T-helper 2 cell treated with Interferon-gamma antibody and Interleukin-4, amounts not matched to agents 5 μg/mL and 100 μg/mL, for 36 hours (primary cell): Measurements from ENCODE around the gene ANKRD22.
A peak's percentile ranks its signal among the peaks of the same experiment; 100 is the strongest.

Source experiments
- DNase-seq: peaks from one replicate; pipeline ENCODE4 v3.0.0; 2021; ENCODE audit warnings: low spot score
- H3K27ac Mint-ChIP-seq: one replicate; pipeline ENCODE4 v1.8.0; 2021; ENCODE audit warnings: mild to moderate bottlenecking, mixed read lengths
- H3K27me3 Mint-ChIP-seq: one replicate; pipeline ENCODE4 v1.8.0; 2021; ENCODE audit warnings: low read depth, mixed read lengths
- H3K36me3 Mint-ChIP-seq: one replicate; pipeline ENCODE4 v1.8.0; 2021; ENCODE audit warnings: low read depth, mixed read lengths
- H3K4me1 Mint-ChIP-seq: one replicate; pipeline ENCODE4 v1.8.0; 2021; ENCODE audit warnings: low read depth, mixed read lengths
- H3K4me3 Mint-ChIP-seq: one replicate; pipeline ENCODE4 v1.8.0; 2022; ENCODE audit warnings: mild to moderate bottlenecking, moderate library complexity, mixed read lengths
- H3K9me3 Mint-ChIP-seq: one replicate; pipeline ENCODE4 v1.8.0; 2021; ENCODE audit warnings: mixed read lengths

The ANKRD22 gene

GRCh38 chr10:88851706-88852105 lies at the start of gene ANKRD22:
TSS of gene ANKRD22 (minus strand) at chr10:88851844. CDS start at chr10:88851607, 237 bp downstream.
- DNase-seq, result no peak
- H3K4me3 Mint-ChIP-seq, result no peak within 1 kb of the TSS
- H3K4me1 Mint-ChIP-seq, result peaks cover 12% of the 10 kb centered on the region
- no peaks in the 10 kb centered on the region for H3K36me3 Mint-ChIP-seq
- H3K9me3 Mint-ChIP-seq, result no peaks in the 10 kb centered on the region
- H3K27ac Mint-ChIP-seq, result no peak within 1 kb of the TSS
- H3K27me3 Mint-ChIP-seq, result peaks cover 2% of the 10 kb centered on the region

- no peak for DNase-seq
- H3K4me1 Mint-ChIP-seq, result peaks cover 56% of the 10 kb centered on the region
- no peaks in the 10 kb centered on the region for H3K27me3 Mint-ChIP-seq
- no peak overlapping the region for H3K4me3 Mint-ChIP-seq
- H3K27ac Mint-ChIP-seq, result peak overlapping the region; percentile 23
- peaks cover 58% of the 10 kb centered on the region for H3K36me3 Mint-ChIP-seq
- no peaks in the 10 kb centered on the region for H3K9me3 Mint-ChIP-seq
Measured at GRCh38 chr10:88899886-88900285, 48.2 kb upstream of the ANKRD22 start.

GRCh38 chr10:88898727-88899126 lies 47.1 kb upstream of the ANKRD22 start:
- Mint-ChIP-seq H3K27me3 (no peaks in the 10 kb centered on the region), H3K27ac (no peak overlapping the region), H3K36me3 (peaks cover 58% of the 10 kb centered on the region), H3K9me3 (no peaks in the 10 kb centered on the region), H3K4me3 (no peak overlapping the region), H3K4me1 (peaks cover 61% of the 10 kb centered on the region)
- no peak for DNase-seq

- peaks cover 43% of the 10 kb centered on the region for H3K36me3 Mint-ChIP-seq
- H3K27me3 Mint-ChIP-seq, result no peaks in the 10 kb centered on the region
- DNase-seq, result peak; percentile 66
- H3K9me3 Mint-ChIP-seq, result no peaks in the 10 kb centered on the region
- peak overlapping the region; percentile 66 for H3K27ac Mint-ChIP-seq
- H3K4me1 Mint-ChIP-seq, result peaks cover 69% of the 10 kb centered on the region
- peak overlapping the region; percentile 49 for H3K4me3 Mint-ChIP-seq
Measured at GRCh38 chr10:88896994-88897853, 45.6 kb upstream of the ANKRD22 start.

GRCh38 chr10:88896372-88896993 lies 44.8 kb upstream of the ANKRD22 start:
- DNase-seq, result peak; percentile 31
- H3K27ac Mint-ChIP-seq, result peak overlapping the region; percentile 66
- H3K36me3 Mint-ChIP-seq, result peaks cover 37% of the 10 kb centered on the region
- H3K27me3 Mint-ChIP-seq, result no peaks in the 10 kb centered on the region
- peaks cover 69% of the 10 kb centered on the region for H3K4me1 Mint-ChIP-seq
- no peaks in the 10 kb centered on the region for H3K9me3 Mint-ChIP-seq
- H3K4me3 Mint-ChIP-seq, result peak overlapping the region; percentile 49

- Mint-ChIP-seq H3K4me1 (peaks cover 67% of the 10 kb centered on the region), H3K4me3 (no peak overlapping the region), H3K27ac (no peak overlapping the region), H3K9me3 (no peaks in the 10 kb centered on the region), H3K36me3 (peaks cover 30% of the 10 kb centered on the region), H3K27me3 (no peaks in the 10 kb centered on the region)
- DNase-seq, result no peak
Measured at GRCh38 chr10:88895250-88895649, 43.6 kb upstream of the ANKRD22 start.

GRCh38 chr10:88893611-88894010 lies 42.0 kb upstream of the ANKRD22 start:
- Mint-ChIP-seq H3K27ac (no peak overlapping the region), H3K27me3 (no peaks in the 10 kb centered on the region), H3K36me3 (peaks cover 30% of the 10 kb centered on the region), H3K4me1 (peaks cover 66% of the 10 kb centered on the region), H3K4me3 (no peak overlapping the region), H3K9me3 (no peaks in the 10 kb centered on the region)
- DNase-seq, result no peak

GRCh38 chr10:88892222-88892967 lies 40.8 kb upstream of the ANKRD22 start:
- H3K36me3 Mint-ChIP-seq, result peaks cover 27% of the 10 kb centered on the region
- H3K4me3 Mint-ChIP-seq, result no peak overlapping the region
- H3K27me3 Mint-ChIP-seq, result no peaks in the 10 kb centered on the region
- H3K9me3 Mint-ChIP-seq, result no peaks in the 10 kb centered on the region
- no peak for DNase-seq
- peak overlapping the region; percentile 49 for H3K27ac Mint-ChIP-seq
- H3K4me1 Mint-ChIP-seq, result peaks cover 67% of the 10 kb centered on the region

- Mint-ChIP-seq H3K4me1 (peaks cover 63% of the 10 kb centered on the region), H3K27ac (no peak overlapping the region)
Measured at GRCh38 chr10:88890681-88891381, 39.2 kb upstream of the ANKRD22 start.

GRCh38 chr10:88889559-88890337 lies 38.1 kb upstream of the ANKRD22 start:
- peaks cover 20% of the 10 kb centered on the region for H3K36me3 Mint-ChIP-seq
- H3K9me3 Mint-ChIP-seq, result no peaks in the 10 kb centered on the region
- no peak overlapping the region for H3K4me3 Mint-ChIP-seq
- peaks cover 64% of the 10 kb centered on the region for H3K4me1 Mint-ChIP-seq
- H3K27ac Mint-ChIP-seq, result no peak overlapping the region
- DNase-seq, result no peak
- H3K27me3 Mint-ChIP-seq, result no peaks in the 10 kb centered on the region

More at GRCh38 chr10:88890681-88891381, 39.2 kb upstream of the ANKRD22 start:
- no peak for DNase-seq
- H3K27me3 Mint-ChIP-seq, result no peaks in the 10 kb centered on the region
- H3K36me3 Mint-ChIP-seq, result peaks cover 26% of the 10 kb centered on the region
- H3K4me3 Mint-ChIP-seq, result no peak overlapping the region
- no peaks in the 10 kb centered on the region for H3K9me3 Mint-ChIP-seq

GRCh38 chr10:88888810-88889445 lies 37.3 kb upstream of the ANKRD22 start:
- Mint-ChIP-seq H3K4me3 (no peak overlapping the region), H3K27ac (no peak overlapping the region), H3K4me1 (peaks cover 67% of the 10 kb centered on the region), H3K27me3 (no peaks in the 10 kb centered on the region), H3K9me3 (no peaks in the 10 kb centered on the region), H3K36me3 (peaks cover 14% of the 10 kb centered on the region)
- no peak for DNase-seq

- H3K27ac Mint-ChIP-seq, result no peak overlapping the region
- H3K27me3 Mint-ChIP-seq, result no peaks in the 10 kb centered on the region
- H3K9me3 Mint-ChIP-seq, result no peaks in the 10 kb centered on the region
- no peak for DNase-seq
- no peak overlapping the region for H3K4me3 Mint-ChIP-seq
- H3K4me1 Mint-ChIP-seq, result peaks cover 75% of the 10 kb centered on the region
- H3K36me3 Mint-ChIP-seq, result peaks cover 34% of the 10 kb centered on the region
Measured at GRCh38 chr10:88886557-88886956, 34.9 kb upstream of the ANKRD22 start.
